Mesenteric fat pad (tissue), 1 donor: ENCODE data around the gene TNFRSF25. TPM values are rescaled to one million over a fixed set of nuclear protein-coding genes. Genes with fewer than 3 reads are reported as not detected.

Source experiments
- DNase-seq: peaks from one replicate; pipeline ENCODE4 v3.0.0-alpha.2; 2020; ENCODE audit warnings: low spot score
- total RNA-seq: library from RNA; stranded (reverse); fragmentation: NEBNext Ultra II Directional; extraction: Animal tissue kit (Norgen Biotek cat#: 25700); gene quantifications from one replicate; pipeline ENCODE4 v1.2.1, GENCODE V29; 2021
- donor health status: DM: yes; HTN: yes; CAD: no.

The TNFRSF25 gene
- total RNA-seq, 1 donor from 2014 or later: 6.0 TPM

GRCh38 chr1:6488602-6489382 lies 22.8 kb upstream of the TNFRSF25 start:
- no peak for DNase-seq

GRCh38 chr1:6487804-6488484 lies 22.0 kb upstream of the TNFRSF25 start:
- DNase-seq: no peak

- no peak for DNase-seq
Observed at GRCh38 chr1:6486433-6487011, 20.5 kb upstream of the TNFRSF25 start.

DNA sequence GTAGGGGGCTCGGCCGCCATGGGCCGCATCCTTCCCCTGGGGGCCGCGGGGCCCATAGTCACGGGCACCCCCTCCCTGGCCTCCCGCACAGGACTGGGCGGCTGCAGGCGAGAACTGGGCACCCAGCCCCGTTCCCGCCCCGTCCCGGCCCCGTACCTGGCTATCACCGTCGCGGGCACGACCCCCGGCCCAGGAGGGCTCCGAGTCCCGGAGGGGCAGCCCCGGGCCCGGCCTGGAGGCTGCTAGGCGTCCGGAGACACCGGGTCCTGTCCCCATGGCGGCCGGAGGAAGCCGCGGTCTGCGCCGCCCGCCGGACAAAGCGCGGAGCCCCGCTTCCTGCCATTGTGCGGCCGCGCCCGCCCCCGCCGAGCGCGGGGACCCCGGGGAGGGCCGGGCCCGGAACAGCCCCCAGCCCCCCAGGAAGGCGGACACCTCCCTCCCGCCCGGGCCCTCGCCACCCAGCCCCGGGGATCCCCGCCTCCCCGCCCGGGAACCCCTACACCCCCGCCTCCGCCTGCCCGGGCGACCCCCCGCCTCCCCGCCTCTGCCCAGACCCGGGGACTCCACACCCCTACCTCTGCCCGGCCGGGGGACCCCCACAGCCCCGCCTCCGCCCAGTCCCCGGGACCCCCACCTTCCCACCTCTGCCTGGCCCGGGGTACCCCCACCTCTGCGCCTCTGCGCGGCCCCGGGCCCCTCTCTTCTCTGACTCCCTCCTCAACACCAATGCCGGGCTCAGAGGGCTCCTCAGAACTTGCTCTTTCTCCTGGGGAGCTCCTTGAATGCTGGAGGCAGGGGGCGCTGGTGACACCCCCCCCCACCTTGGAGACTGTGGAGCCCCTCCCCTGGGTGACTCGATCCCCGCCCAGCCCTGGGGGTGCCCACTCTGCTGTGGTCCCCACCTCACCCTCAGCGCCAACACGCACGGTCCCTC lies 19.5 kb upstream of the TNFRSF25 start:
- DNase-seq: no peak

DNA sequence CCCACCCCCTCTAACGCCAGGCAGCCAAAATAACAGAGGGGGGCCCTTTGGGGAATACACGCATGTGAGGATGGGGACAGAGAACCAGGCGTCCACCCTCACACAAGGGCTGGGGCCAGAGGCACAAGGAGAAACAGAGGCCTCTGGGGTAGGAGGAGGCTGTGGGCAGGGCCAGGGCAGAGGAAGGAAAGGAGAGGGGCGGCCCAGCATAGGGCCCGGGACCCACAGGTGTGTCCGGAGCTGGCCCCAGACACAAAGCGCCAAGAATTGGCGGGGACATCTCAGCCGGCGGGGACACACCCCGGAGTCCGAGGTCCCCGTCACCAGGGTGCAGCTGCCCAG lies 18.8 kb upstream of the TNFRSF25 start:
- DNase-seq: no peak

- DNase-seq: no peak
Observed at GRCh38 chr1:6483761-6484117, 17.8 kb upstream of the TNFRSF25 start.

- DNase-seq: no peak
Observed at GRCh38 chr1:6483017-6483760, 17.2 kb upstream of the TNFRSF25 start.

DNA sequence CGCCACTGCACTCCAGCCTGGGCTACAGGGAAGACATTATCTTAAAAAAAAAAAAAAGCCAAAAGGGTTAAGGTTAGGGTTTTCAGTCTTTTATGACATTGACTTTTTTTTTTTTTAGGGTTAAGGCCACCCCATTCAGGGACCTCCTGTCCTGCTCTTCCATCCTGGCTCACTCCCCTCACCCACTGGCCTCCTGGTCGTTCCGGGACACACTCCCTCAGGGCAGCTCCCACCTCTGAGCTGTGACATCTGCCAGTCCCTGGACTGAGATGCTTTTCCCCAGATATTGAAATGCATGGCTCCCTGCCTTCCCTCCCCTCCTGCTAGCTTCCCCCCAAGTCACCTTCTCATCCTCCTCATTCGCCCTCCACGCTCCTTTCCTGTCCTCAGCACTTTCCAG lies 15.8 kb upstream of the TNFRSF25 start:
- DNase-seq: no peak

DNA sequence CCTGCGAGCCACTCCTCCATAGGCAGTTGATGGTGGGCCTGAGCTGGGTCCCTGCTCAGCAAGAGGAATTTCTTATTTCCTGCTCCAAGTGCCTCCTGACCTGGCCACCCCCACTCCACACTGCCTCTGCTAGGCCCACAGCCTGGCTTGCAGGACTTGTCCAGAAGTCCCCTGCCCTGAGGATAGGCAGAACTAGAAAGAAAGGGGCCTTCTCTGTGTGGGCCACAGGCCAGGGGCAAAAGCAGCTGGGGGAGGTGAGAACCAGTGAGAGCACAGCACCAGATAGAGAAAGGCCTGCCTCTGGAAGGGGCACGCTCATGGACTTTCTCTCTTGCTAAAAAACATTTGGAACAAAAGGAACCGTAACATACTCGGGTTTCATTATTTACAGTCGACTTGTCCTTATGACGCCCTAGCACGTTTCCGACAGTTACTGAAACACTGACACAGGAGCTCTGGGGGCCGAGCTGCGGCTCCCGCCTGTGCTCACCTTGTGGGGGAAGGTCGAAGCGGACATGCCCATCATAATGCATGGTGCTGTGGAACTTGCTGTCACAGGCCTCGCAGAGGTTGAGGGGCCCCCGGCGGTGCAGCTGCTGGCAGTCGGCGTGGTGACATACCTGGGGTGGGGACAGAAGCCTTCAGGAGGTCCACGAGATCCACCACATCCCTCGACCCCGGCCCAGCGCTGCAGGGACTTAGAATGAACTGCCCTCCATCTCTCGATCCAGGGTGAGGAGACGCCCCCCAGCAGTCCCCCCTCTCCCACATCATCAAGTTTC lies 11.3 kb upstream of the TNFRSF25 start:
- no peak for DNase-seq

GRCh38 chr1:6476483-6476882 lies 10.5 kb upstream of the TNFRSF25 start:
- DNase-seq: no peak

- DNase-seq: no peak
Observed at GRCh38 chr1:6475381-6476133, 9.6 kb upstream of the TNFRSF25 start.

DNA sequence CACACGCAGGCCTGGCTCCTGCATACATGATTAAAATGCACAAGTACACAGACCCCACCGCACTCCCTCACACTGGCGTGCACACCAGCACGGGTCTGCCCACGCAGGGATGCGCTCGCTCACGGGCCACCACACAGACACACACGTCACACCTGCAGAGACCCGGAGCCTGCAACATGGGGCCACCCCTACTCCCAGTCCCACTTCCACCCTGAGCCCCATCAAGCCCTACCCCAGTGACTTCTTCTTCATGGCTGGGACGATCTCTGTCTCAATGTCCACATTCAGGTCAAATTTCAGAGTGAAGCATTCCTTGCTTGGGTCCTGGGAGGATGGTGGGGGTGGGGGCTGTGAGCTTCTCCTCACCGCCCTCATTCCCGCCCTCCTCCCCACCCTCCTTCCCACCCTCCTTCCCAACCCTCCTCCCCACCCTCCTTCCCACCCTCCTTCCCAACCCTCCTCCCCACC lies 8.9 kb upstream of the TNFRSF25 start:
- no peak for DNase-seq

- no peak for DNase-seq
Observed at GRCh38 chr1:6473974-6474814, 8.2 kb upstream of the TNFRSF25 start.

DNA sequence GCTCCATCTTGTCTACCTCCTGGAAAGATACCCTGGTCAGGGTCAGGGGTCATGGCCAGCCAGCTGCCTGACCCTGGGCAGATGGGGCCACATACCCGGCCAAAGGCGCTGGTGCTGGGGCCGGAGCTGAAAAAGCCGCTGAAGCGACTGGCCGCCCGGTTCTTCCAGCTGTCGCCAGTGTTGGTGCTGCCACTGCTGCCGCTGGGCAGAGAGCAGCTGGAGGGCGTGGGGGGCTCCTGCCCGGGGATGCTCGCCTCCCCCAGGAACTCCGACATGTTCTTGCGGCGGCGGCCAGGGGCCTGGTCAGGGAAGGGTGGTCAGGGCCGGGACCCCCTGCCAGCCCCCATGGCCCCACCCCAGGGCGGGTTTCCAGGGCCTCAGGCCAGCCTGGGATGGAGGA lies 7.2 kb upstream of the TNFRSF25 start:
- DNase-seq: no peak

DNA sequence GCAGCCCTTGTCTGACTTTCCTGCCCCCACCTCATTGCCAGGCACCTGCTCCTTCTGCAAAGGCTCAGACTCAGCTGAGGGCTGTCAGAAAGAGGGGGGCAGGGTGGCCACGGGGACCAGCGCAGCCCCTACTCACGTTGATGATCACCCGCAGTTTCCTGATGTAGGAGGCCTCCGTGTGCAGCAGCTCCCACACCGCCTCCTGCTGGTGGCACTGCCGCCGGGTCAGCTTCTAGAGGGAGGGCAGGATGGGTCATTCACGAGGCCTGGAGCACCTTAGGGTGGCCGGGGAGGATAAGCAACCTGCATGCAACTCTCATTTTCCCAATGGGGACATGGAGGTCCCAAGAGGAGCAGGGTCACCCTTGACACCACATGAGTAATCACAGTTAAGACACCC lies 6.4 kb upstream of the TNFRSF25 start:
- DNase-seq: no peak

DNA sequence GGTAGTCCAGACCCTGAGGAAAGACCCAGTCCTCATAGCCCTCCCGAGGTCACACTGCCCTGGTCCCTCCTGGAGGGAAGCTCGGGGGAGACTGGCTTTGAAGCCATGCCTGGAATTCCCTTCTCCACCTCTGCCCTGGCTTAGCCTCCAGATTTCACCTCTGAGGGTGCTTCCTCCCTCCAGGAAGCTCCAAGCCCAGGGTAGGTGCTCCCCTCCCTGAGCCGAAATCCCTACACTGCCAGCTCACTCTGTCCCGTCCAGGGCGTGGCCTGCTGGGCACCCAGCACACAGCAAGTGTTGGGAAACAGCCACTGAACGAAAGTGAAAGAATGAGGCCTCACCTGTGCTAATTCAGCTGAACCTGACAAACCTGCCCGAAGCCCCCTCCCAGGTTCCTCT lies 6.0 kb upstream of the TNFRSF25 start:
- DNase-seq: no peak

GRCh38 chr1:6471086-6471969 lies 5.4 kb upstream of the TNFRSF25 start:
- DNase-seq: no peak
